Brain microvascular endothelial cell (primary cell): Measurements from ENCODE around the gene RNF187.

Source experiments
- DNase-seq: peaks from one replicate; pipeline ENCODE4 v3.0.0-alpha.2; 2020
- H3K27ac ChIP-seq: fragments of 250-450 bp; sonication (Bioruptor Pico); 2 replicates; pipeline ENCODE4 v1.5.1; 2020; ENCODE audit warnings: mild to moderate bottlenecking, moderate library complexity
- H3K27me3 ChIP-seq: fragments of 250-450 bp; sonication (Bioruptor Pico); replicated peaks from 2 replicates; pipeline ENCODE4 v1.5.1; 2020; ENCODE audit warnings: mild to moderate bottlenecking
- H3K36me3 ChIP-seq: fragments of 250-450 bp; sonication (Bioruptor Pico); replicated peaks from 2 replicates; pipeline ENCODE4 v1.5.1; 2020; ENCODE audit warnings: mild to moderate bottlenecking
- H3K4me3 ChIP-seq: 2 replicates; pipeline ENCODE4 v1.5.1; 2011; ENCODE audit warnings: low read depth, mild to moderate bottlenecking, control low read depth, low read length, moderate library complexity
- CTCF ChIP-seq: IDR thresholded peaks from 2 replicates; pipeline ENCODE4 v1.5.1; 2011; ENCODE audit warnings: low read depth, mild to moderate bottlenecking, moderate library complexity, low read length, control low read depth, inconsistent platforms; ENCODE audit errors: missing control alignments
- in situ Hi-C: cut with HindIII; loops from 2 replicates; pipeline ENCODE4 v1.10.0; 2017; ENCODE audit warnings: low sequenced_read_pairs, low pct_ligation_motif_present

RNF187 gene

DNA sequence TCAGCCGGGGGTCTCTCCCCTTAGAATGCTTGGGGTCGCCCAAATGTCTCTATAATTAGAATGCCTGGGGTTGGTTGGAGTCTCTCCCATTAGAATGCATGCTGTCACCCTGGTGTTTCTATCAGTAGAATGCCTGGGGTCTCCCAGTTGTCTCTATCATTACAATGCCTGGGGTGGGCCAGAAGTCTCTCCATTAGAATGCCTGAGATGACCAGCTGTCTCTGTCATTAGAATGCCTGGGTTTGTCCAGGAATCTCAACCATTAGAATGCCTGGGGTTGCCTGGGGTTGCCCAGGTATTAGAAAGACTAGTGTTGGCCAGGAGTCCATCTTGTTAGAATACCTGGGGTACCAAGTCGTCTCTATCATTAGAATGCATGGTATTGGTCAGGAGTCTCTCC is 51.6 kb downstream of the RNF187 start:
- no peak for TF ChIP-seq CTCF
- no peak for DNase-seq
- Histone ChIP-seq H3K36me3 (no peaks in the 10 kb centered on the region), H3K27ac (no peak overlapping the region), H3K27me3 (no peaks in the 10 kb centered on the region), H3K4me3 (no peak overlapping the region)
- in situ Hi-C loops: no loop called here

- H3K27ac ChIP-seq: no peak overlapping the region
- no peaks in the 10 kb centered on the region for H3K36me3 ChIP-seq
- H3K27me3 ChIP-seq: no peaks in the 10 kb centered on the region
- DNase-seq: no peak
- in situ Hi-C loops: no loop called here
- no peak for TF ChIP-seq CTCF
- no peak overlapping the region for H3K4me3 ChIP-seq
Measured at GRCh38 chr1:228540161-228540917, 53.2 kb downstream of the RNF187 start.

- DNase-seq: no peak
- H3K27me3 ChIP-seq: no peaks in the 10 kb centered on the region
- no peak overlapping the region for H3K27ac ChIP-seq
- TF ChIP-seq CTCF: no peak
- H3K36me3 ChIP-seq: no peaks in the 10 kb centered on the region
- in situ Hi-C loops: no loop called here
- H3K4me3 ChIP-seq: no peak overlapping the region
Measured at GRCh38 chr1:228541725-228542124, 54.5 kb downstream of the RNF187 start.

GRCh38 chr1:228542376-228542775 is 55.2 kb downstream of the RNF187 start:
- no peak for DNase-seq
- no peak for TF ChIP-seq CTCF
- Histone ChIP-seq H3K4me3 (no peak overlapping the region), H3K36me3 (no peaks in the 10 kb centered on the region), H3K27me3 (no peaks in the 10 kb centered on the region), H3K27ac (no peak overlapping the region)
- in situ Hi-C loops: no loop called here

GRCh38 chr1:228542981-228543380 is 55.8 kb downstream of the RNF187 start:
- no peak overlapping the region for H3K4me3 ChIP-seq
- TF ChIP-seq CTCF: no peak
- H3K27ac ChIP-seq: no peak overlapping the region
- H3K27me3 ChIP-seq: no peaks in the 10 kb centered on the region
- H3K36me3 ChIP-seq: no peaks in the 10 kb centered on the region
- in situ Hi-C loops: no loop called here
- DNase-seq: no peak

DNA sequence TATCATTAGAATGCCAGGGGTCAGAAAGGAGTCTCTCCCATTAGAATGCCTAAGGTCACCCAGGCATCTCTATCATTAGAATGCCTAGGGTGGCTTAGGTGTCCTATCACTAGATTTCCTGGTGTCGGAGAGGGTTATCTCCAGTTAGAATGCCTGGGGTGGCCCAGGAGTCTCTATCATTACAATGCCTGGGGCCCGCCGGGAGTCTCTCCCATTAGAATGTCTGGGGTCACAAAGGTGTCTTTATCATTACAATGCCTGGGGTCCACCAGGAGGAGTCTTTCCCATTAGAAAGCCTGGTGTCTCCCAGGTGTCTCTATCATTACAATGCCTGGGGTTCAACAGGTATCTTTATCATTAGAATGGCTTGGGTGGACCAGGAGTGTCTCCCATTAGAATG is 56.2 kb downstream of the RNF187 start:
- DNase-seq: no peak
- in situ Hi-C loops: no loop called here
- H3K36me3 ChIP-seq: no peaks in the 10 kb centered on the region
- H3K27ac ChIP-seq: no peak overlapping the region
- no peak for TF ChIP-seq CTCF
- no peak overlapping the region for H3K4me3 ChIP-seq
- H3K27me3 ChIP-seq: no peaks in the 10 kb centered on the region
